HepG2 (cell line): ENCODE measurements around the gene EFNB1. TPM values are rescaled to one million over a fixed set of nuclear protein-coding genes. Genes with fewer than 3 reads are reported as not detected.

ENCODE experiments used
- ATAC-seq: fragments of 200-7000 bp; cut with Tn5 transposase; 3 replicates; pipeline ENCODE4 v1.9.1; 2020; ENCODE audit warnings: mild to moderate bottlenecking, moderate library complexity
- BruUV-seq: library from RNA; stranded (reverse); fragments of 400-500 nt; replicated peaks from 2 replicates; lab custom pipeline; 2021; lab: Mats Ljungman, UMichigan
- CTCF ChIA-PET: fragments of 300-600 bp; formaldehyde crosslinking; extraction: SDS; loops from one replicate; lab custom pipeline; 2021; ENCODE audit warnings: low total read pairs, inconsistent platforms, low intra/inter-chr PET ratio; lab: Yijun Ruan, JAX
- POLR2A ChIA-PET: fragments of 350-600 bp; sonication (Branson Sonifier 250); formaldehyde crosslinking; loops from one replicate; lab custom pipeline; 2020; ENCODE audit warnings: antibody characterized with exemption, inconsistent platforms; lab: Yijun Ruan, JAX
- DNase-seq: peaks from one replicate; pipeline ENCODE4 v3.0.0-alpha.2; 2015; ENCODE audit warnings: low spot score
- FAIRE-seq: peaks from 3 replicates; lab custom pipeline; 2011; peaks lifted over from hg19 to GRCh38; lab: Jason Lieb, UNC
- H2AFZ ChIP-seq: one replicate; pipeline ENCODE4 v1.6.1; 2011; ENCODE audit warnings: low read length, inconsistent platforms
- H3K27ac ChIP-seq: fragments of 300-600 bp; 3 replicates; pipeline ENCODE4 v1.8.0; 2011; ENCODE audit warnings: mixed run types, mild to moderate bottlenecking, mixed read lengths, low read length, inconsistent platforms; ENCODE audit not compliant: insufficient read depth; ENCODE audit errors: extremely low read length
- H3K27me3 ChIP-seq, 2 experiments: fragments of 200-600 bp in 1 of 2; 2 replicates in 1 of 2; 3 replicates in 1 of 2; pipeline versions ENCODE4 v1.6.0 to v1.8.0; 2011; ENCODE audit warnings: low read length in 2 of 2, mild to moderate bottlenecking in 2 of 2, moderate library complexity in 2 of 2, inconsistent platforms in 1 of 2; ENCODE audit not compliant: insufficient read depth in 2 of 2, control insufficient read depth in 1 of 2
- H3K36me3 ChIP-seq, 2 experiments: fragments of 200-600 bp in 1 of 2; replicated peaks in 1 of 2; 2 replicates in 1 of 2; 3 replicates in 1 of 2; pipeline versions ENCODE4 v1.5.1 to v1.8.0; 2011; ENCODE audit warnings: low read length in 2 of 2, inconsistent platforms in 1 of 2; ENCODE audit not compliant: insufficient read depth in 2 of 2, control insufficient read depth in 1 of 2
- H3K4me1 ChIP-seq: 2 replicates; pipeline ENCODE4 v1.5.1; 2012; ENCODE audit warnings: low read length, inconsistent platforms; ENCODE audit not compliant: insufficient read depth
- H3K4me2 ChIP-seq: 2 replicates; pipeline ENCODE4 v1.6.0; 2011; ENCODE audit warnings: low read depth, low read length, inconsistent platforms
- H3K4me3 ChIP-seq, 3 experiments: fragments of 200-600 bp in 1 of 3; sonication (generic), shearing (Covaris generic) in 1 of 3; replicated peaks in 1 of 3; 2 replicates each; pipeline ENCODE4 v1.5.1; 2011 to 2016; ENCODE audit warnings: low read length in 3 of 3, inconsistent platforms in 2 of 3, low read depth in 2 of 3, mild to moderate bottlenecking in 2 of 3, control low read depth in 1 of 3, mixed read lengths in 1 of 3; ENCODE audit not compliant: insufficient read depth in 1 of 3
- H3K79me2 ChIP-seq: one replicate; pipeline ENCODE4 v1.6.1; 2011; ENCODE audit warnings: low read length, inconsistent platforms; ENCODE audit not compliant: insufficient read depth
- H3K9ac ChIP-seq: 2 replicates; pipeline ENCODE4 v1.6.0; 2011; ENCODE audit warnings: mild to moderate bottlenecking, low read depth, low read length, inconsistent platforms; ENCODE audit not compliant: insufficient read depth
- H3K9me3 ChIP-seq: 2 replicates; pipeline ENCODE4 v1.5.1; 2012; ENCODE audit warnings: mild to moderate bottlenecking, low read length
- H4K20me1 ChIP-seq: 2 replicates; pipeline ENCODE4 v1.6.0; 2011; ENCODE audit warnings: inconsistent platforms, mild to moderate bottlenecking, low read length, moderate library complexity; ENCODE audit not compliant: insufficient read depth
- CHD2 ChIP-seq: IDR thresholded peaks from 2 replicates; pipeline ENCODE4 v1.6.1; 2011; ENCODE audit warnings: low read depth, low read length, improper control_type of control experiment
- IRF1 ChIP-seq: sonication (generic); formaldehyde crosslinking; IDR thresholded peaks from 2 replicates; pipeline ENCODE4 v1.4.0; 2020; ENCODE audit warnings: low read depth, mild to moderate bottlenecking, missing genetic modification reagents
- KDM3A ChIP-seq: IDR thresholded peaks from 2 replicates; pipeline ENCODE4 v1.6.1; 2018; ENCODE audit warnings: low read depth, missing compliant biosample characterization
- NFATC3 ChIP-seq: sonication (generic); formaldehyde crosslinking; IDR thresholded peaks from 2 replicates; pipeline ENCODE4 v1.5.1; 2020; ENCODE audit warnings: mild to moderate bottlenecking, missing genetic modification reagents
- NFE2L2 ChIP-seq: fragments of 150-350 bp; IDR thresholded peaks from 2 replicates; pipeline ENCODE4 v1.6.1; 2014; ENCODE audit warnings: low read length
- PHF8 ChIP-seq: sonication (generic); formaldehyde crosslinking; IDR thresholded peaks from 2 replicates; pipeline ENCODE4 v1.5.0; 2020; ENCODE audit warnings: missing genetic modification reagents
- SALL2 ChIP-seq: sonication (generic); formaldehyde crosslinking; IDR thresholded peaks from 2 replicates; pipeline ENCODE4 v1.8.1; 2023; ENCODE audit warnings: mild to moderate bottlenecking, missing genetic modification reagents, inconsistent platforms
- ZNF407 ChIP-seq: sonication (generic); formaldehyde crosslinking; IDR thresholded peaks from one replicate; pipeline ENCODE4 v1.5.1; 2020; ENCODE audit warnings: mild to moderate bottlenecking, missing genetic modification reagents; ENCODE audit errors: not compliant biosample characterization
- ZNF572 ChIP-seq: sonication (generic); formaldehyde crosslinking; IDR thresholded peaks from 2 replicates; pipeline ENCODE4 v1.5.1; 2020; ENCODE audit warnings: mild to moderate bottlenecking, missing genetic modification reagents
- ZNF644 ChIP-seq: IDR thresholded peaks from 2 replicates; pipeline ENCODE4 v1.6.1; 2016; ENCODE audit warnings: low read depth
- WGBS: methylation state at CpG from one replicate; pipeline ENCODE4 v1.1.6; 2017; ENCODE audit warnings: low lambda C conversion rate; 5-methylcytosine and 5-hydroxymethylcytosine counted together
- in situ Hi-C: cut with HindIII; loops from 2 replicates; pipeline ENCODE4 v1.10.0; 2017; ENCODE audit warnings: low pct_unique_long_range_greater_than_20kb; ENCODE audit not compliant: extremely low pct_ligation_motif_present
- intact Hi-C: fragments of 100-400 bp; cut with micrococcal nuclease; formaldehyde crosslinking; loops from one replicate; pipeline ENCODE4 v1.10.0; 2022; ENCODE audit not compliant: unreplicated experiment
- polyA plus RNA-seq, 8 experiments: library from polyadenylated mRNA; depleted of rRNA in 3 of 8; stranded (reverse) in 7 of 8; unstranded in 1 of 8; fragments of >200 nt; fragmentation: Illumina TruSeq in 4 of 8; extraction: Trizol in 4 of 8; gene quantifications; 2 replicates each; pipeline versions ENCODE4 v1.2.1 to v1.2.3, GENCODE V29; 2011 to 2016; ENCODE audit warnings: low read depth in 4 of 8, missing spikeins in 1 of 8, mixed read lengths in 1 of 8; ENCODE audit not compliant: insufficient read depth in 1 of 8
- total RNA-seq, 5 experiments: library from RNA; depleted of rRNA; stranded (reverse); fragments of >200 nt; fragmentation: Illumina TruSeq; extraction: Trizol; gene quantifications; 2 replicates each; pipeline ENCODE4 v1.2.3, GENCODE V29; 2016; ENCODE audit warnings: low read depth in 1 of 5

The EFNB1 gene
- total and polyA plus RNA-seq, 2 of the 13 experiments (the other 11 are each of a cell fraction or from before 2014, with no cell fraction given) = 4.0 to 4.1 TPM

GRCh38 chrX:68789966-68790365 is 38.9 kb upstream of the EFNB1 start:
- DNase-seq = no peak
- H3K27ac ChIP-seq = no peak overlapping the region
- no peak for ATAC-seq
- BruUV-seq = no TSS peak
- no peaks in the 10 kb centered on the region for H3K79me2 ChIP-seq
- H2AFZ ChIP-seq = no peak overlapping the region
- ChIA-PET POLR2A (no interaction called here), CTCF (no interaction called here)
- peaks cover 16% of the 10 kb centered on the region for H3K4me1 ChIP-seq
- FAIRE-seq = no peak
- WGBS = 33% methylated on average over 3 of the region's 3 CpGs
- no peak overlapping the region for H3K4me3 ChIP-seq
- TF ChIP-seq SALL2 (no peak), NFE2L2 (no peak), CHD2 (no peak), PHF8 (CRISPR knock-in tag) (no peak), ZNF644 (CRISPR knock-in tag) (no peak), NFATC3 (CRISPR knock-in tag) (no peak), KDM3A (CRISPR knock-in tag) (no peak), ZNF572 (CRISPR knock-in tag) (no peak), IRF1 (CRISPR knock-in tag) (no peak)
- no peaks in the 10 kb centered on the region for H3K9me3 ChIP-seq
- no peaks in the 10 kb centered on the region for H3K36me3 ChIP-seq
- in situ Hi-C loops (no loop called here), intact Hi-C loops (no loop called here)
- 0 out of 5 replicates have a peak, but pooled peaks cover 0 to 1% of the 10 kb centered on the region in 2 experiments for H3K27me3 ChIP-seq
- H3K9ac ChIP-seq = no peak overlapping the region
- H4K20me1 ChIP-seq = no peaks in the 10 kb centered on the region
- H3K4me2 ChIP-seq = no peak overlapping the region

- no TSS peak for BruUV-seq
- CTCF ChIA-PET = no interaction called here
- Histone ChIP-seq H3K9me3 (no peaks in the 10 kb centered on the region), H3K4me1 (peaks cover 23% of the 10 kb centered on the region), H3K4me2 (no peak overlapping the region), H4K20me1 (no peaks in the 10 kb centered on the region), H3K27ac (no peak overlapping the region), H3K27me3 (0 out of 5 replicates have a peak, but pooled peaks cover 0 to 1% of the 10 kb centered on the region in 2 experiments), H3K4me3 (no peak overlapping the region), H3K79me2 (no peaks in the 10 kb centered on the region), H3K36me3 (no peaks in the 10 kb centered on the region), H2AFZ (no peak overlapping the region), H3K9ac (no peak overlapping the region)
- ATAC-seq (no peak), FAIRE-seq (no peak), DNase-seq (no peak)
- WGBS = 80% methylated on average over 1 of the region's 1 CpG
- intact Hi-C loops = no loop called here
- in situ Hi-C loops = no loop called here
- POLR2A ChIA-PET = no interaction called here
- no peak for TF ChIP-seq ZNF407 (CRISPR knock-in tag)
Measured at GRCh38 chrX:68792083-68792482, 36.7 kb upstream of the EFNB1 start.
